SK-N-MC (cell line): ENCODE measurements around the gene GLCE.

Experiments
- EZH2 ChIP-seq: fragments of 200-600 bp; sonication (generic); IDR thresholded peaks from one replicate; pipeline ENCODE4 v1.6.1; 2017; ENCODE audit warnings: antibody characterized with exemption
- POLR2AphosphoS5 ChIP-seq: IDR thresholded peaks from 2 replicates; pipeline ENCODE4 v1.6.1; 2012; ENCODE audit warnings: mild to moderate bottlenecking, low read depth, low read length, borderline replicate concordance

DNA sequence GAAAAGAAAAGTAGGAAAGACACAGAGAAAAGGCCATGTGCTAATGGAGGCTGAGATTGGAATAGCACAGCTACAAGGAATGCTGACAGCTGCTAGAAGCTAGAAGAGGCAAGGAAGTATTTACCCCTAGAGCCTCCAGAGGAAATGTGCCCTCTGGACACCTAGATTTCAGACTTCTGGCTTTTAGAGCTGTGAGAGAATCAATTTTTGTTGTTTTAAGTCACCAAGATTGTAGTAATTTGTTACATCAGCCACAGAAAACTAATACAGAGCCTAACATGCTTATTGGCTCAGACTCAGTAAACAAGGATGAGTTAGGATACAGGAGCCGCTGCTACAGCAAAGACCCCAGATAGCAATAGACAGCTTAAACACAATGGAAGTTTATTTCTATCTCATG lies 33.1 kb upstream of the GLCE start:
- TF ChIP-seq EZH2: no peak
- TF ChIP-seq POLR2AphosphoS5: no peak
